Endodermal cell (in vitro differentiated cells): ENCODE data around the gene TLCD4. TPM values are rescaled to one million over a fixed set of nuclear protein-coding genes. Genes with fewer than 3 reads are reported as not detected.

Experiments used
- DNase-seq: peaks from one replicate; pipeline ENCODE4 v3.0.0-alpha.2; 2017
- H3K27ac ChIP-seq: 2 replicates; pipeline ENCODE4 v1.5.1; 2013; ENCODE audit warnings: mild to moderate bottlenecking, low read depth, low read length, moderate library complexity
- H3K27me3 ChIP-seq: 2 replicates; pipeline ENCODE4 v1.6.1; 2013; ENCODE audit warnings: mild to moderate bottlenecking, low read length, moderate library complexity; ENCODE audit not compliant: insufficient read depth, control insufficient read depth, poor library complexity, severe bottlenecking
- H3K36me3 ChIP-seq: 2 replicates; pipeline ENCODE4 v1.7.0; 2013; ENCODE audit warnings: mild to moderate bottlenecking, low read length, moderate library complexity; ENCODE audit not compliant: control insufficient read depth, insufficient read depth
- H3K4me1 ChIP-seq: one replicate; pipeline ENCODE4 v1.7.0; 2013; ENCODE audit warnings: low read length; ENCODE audit not compliant: control insufficient read depth, insufficient read depth
- H3K4me3 ChIP-seq: 2 replicates; pipeline ENCODE4 v1.5.1; 2013; ENCODE audit warnings: mild to moderate bottlenecking, low read length, moderate library complexity
- H3K9ac ChIP-seq: 2 replicates; pipeline ENCODE4 v1.6.1; 2013; ENCODE audit warnings: mild to moderate bottlenecking, low read length, moderate library complexity; ENCODE audit not compliant: poor library complexity, severe bottlenecking; ENCODE audit errors: extremely low read depth
- H3K9me3 ChIP-seq: 2 replicates; pipeline ENCODE4 v1.6.1; 2013; ENCODE audit warnings: mild to moderate bottlenecking, low read length, moderate library complexity; ENCODE audit not compliant: control insufficient read depth
- H3K27ac Mint-ChIP-seq: 2 replicates; pipeline ENCODE4 v1.8.0; 2020; ENCODE audit warnings: mixed read lengths
- H3K27me3 Mint-ChIP-seq: 2 replicates; pipeline ENCODE4 v1.8.0; 2021; ENCODE audit warnings: mild to moderate bottlenecking, mixed read lengths; ENCODE audit not compliant: insufficient read depth
- H3K36me3 Mint-ChIP-seq: 2 replicates; pipeline ENCODE4 v1.8.0; 2020; ENCODE audit warnings: low read depth, mixed read lengths
- H3K4me1 Mint-ChIP-seq: 2 replicates; pipeline ENCODE4 v1.8.0; 2020; ENCODE audit warnings: mixed read lengths
- H3K4me3 Mint-ChIP-seq: 2 replicates; pipeline ENCODE4 v1.8.0; 2020; ENCODE audit warnings: mild to moderate bottlenecking, moderate library complexity, mixed read lengths
- H3K9me3 Mint-ChIP-seq: 2 replicates; pipeline ENCODE4 v1.8.0; 2020; ENCODE audit warnings: mild to moderate bottlenecking, mixed read lengths
- CTCF ChIP-seq: fragments of 200-600 bp; sonication (generic); conservative IDR thresholded peaks from 2 replicates; pipeline ENCODE4 v1.5.0; 2021; ENCODE audit warnings: antibody characterized with exemption, mild to moderate bottlenecking
- WGBS, 2 experiments: methylation state at CpG; one replicate each; pipeline versions ENCODE4 v1.1.5 to v1.1.7; 2013; ENCODE audit warnings: missing lambda C conversion rate in 2 of 2, mixed read lengths in 1 of 2; ENCODE audit not compliant: insufficient coverage in 1 of 2, insufficient read length in 1 of 2; 5-methylcytosine and 5-hydroxymethylcytosine counted together
- total RNA-seq, 2 donors: library from RNA; stranded (reverse); fragmentation: NEBNext Ultra II Directional in 1 of 2; extraction: Animal tissue kit (Norgen Biotek cat#: 25700) in 1 of 2; gene quantifications; 2 replicates in 1 of 2; 3 replicates in 1 of 2; pipeline ENCODE4 v1.2.1, GENCODE V29; 2021

Gene TLCD4
- total RNA-seq, 2 donors from 2014 or later = 6.4 to 19.3 TPM

GRCh38 chr1:95096218-95096841, 20.8 kb upstream of the TLCD4 start:
- Mint-ChIP-seq H3K9me3 (peaks cover 13% of the 10 kb centered on the region), H3K27me3 (no peaks in the 10 kb centered on the region), H3K4me1 (no peaks in the 10 kb centered on the region), H3K36me3 (peaks cover 5% of the 10 kb centered on the region), H3K27ac (no peak overlapping the region), H3K4me3 (no peak overlapping the region)
- WGBS, 2 experiments = 95 to 97% methylated on average over 4 to 6 of the region's 6 CpGs
- H3K4me1 ChIP-seq = no peaks in the 10 kb centered on the region
- H3K9me3 ChIP-seq = peaks cover 20% of the 10 kb centered on the region
- H3K27me3 ChIP-seq = no peaks in the 10 kb centered on the region
- no peak overlapping the region for H3K27ac ChIP-seq
- no peak overlapping the region for H3K9ac ChIP-seq
- TF ChIP-seq CTCF = no peak
- DNase-seq = no peak
- no peaks in the 10 kb centered on the region for H3K36me3 ChIP-seq
- no peak overlapping the region for H3K4me3 ChIP-seq

- H3K9ac ChIP-seq = no peak overlapping the region
- Mint-ChIP-seq H3K27ac (no peak overlapping the region), H3K4me1 (no peaks in the 10 kb centered on the region), H3K9me3 (peaks cover 3% of the 10 kb centered on the region), H3K4me3 (no peak overlapping the region), H3K36me3 (no peaks in the 10 kb centered on the region), H3K27me3 (no peaks in the 10 kb centered on the region)
- no peak for TF ChIP-seq CTCF
- no peak for DNase-seq
- no peak overlapping the region for H3K27ac ChIP-seq
- no peaks in the 10 kb centered on the region for H3K27me3 ChIP-seq
- WGBS, 2 experiments = 93 to 100% methylated on average over 3 to 4 of the region's 4 CpGs
- peaks cover 11% of the 10 kb centered on the region for H3K9me3 ChIP-seq
- H3K4me3 ChIP-seq = no peak overlapping the region
- no peaks in the 10 kb centered on the region for H3K4me1 ChIP-seq
- H3K36me3 ChIP-seq = no peaks in the 10 kb centered on the region
Measured at GRCh38 chr1:95097426-95097825, 19.7 kb upstream of the TLCD4 start.

GRCh38 chr1:95098196-95098595, 19.0 kb upstream of the TLCD4 start:
- Histone ChIP-seq H3K36me3 (no peaks in the 10 kb centered on the region), H3K4me1 (no peaks in the 10 kb centered on the region), H3K9ac (no peak overlapping the region), H3K27me3 (no peaks in the 10 kb centered on the region), H3K4me3 (no peak overlapping the region), H3K27ac (no peak overlapping the region), H3K9me3 (peaks cover 3% of the 10 kb centered on the region)
- no peaks in the 10 kb centered on the region for H3K36me3 Mint-ChIP-seq
- no peaks in the 10 kb centered on the region for H3K4me1 Mint-ChIP-seq
- peaks cover 2% of the 10 kb centered on the region for H3K9me3 Mint-ChIP-seq
- no peak for DNase-seq
- H3K27me3 Mint-ChIP-seq = peaks cover 2% of the 10 kb centered on the region
- H3K4me3 Mint-ChIP-seq = no peak overlapping the region
- no peak for TF ChIP-seq CTCF
- no peak overlapping the region for H3K27ac Mint-ChIP-seq
- WGBS, 2 experiments = 94 to 96% methylated on average over 4 of the region's 4 CpGs
